Uterus (tissue), 2 donors: ENCODE measurements around the gene EBI3.

ENCODE experiments used
- CTCF ChIP-seq, 4 experiments: fragments of 200-600 bp in 2 of 4; fragments of 450-650 bp in 2 of 4; sonication (generic) in 2 of 4; IDR thresholded peaks; one replicate each; pipeline ENCODE4 v1.5.1; 2016 to 2019; ENCODE audit warnings: antibody characterized with exemption in 4 of 4, mild to moderate bottlenecking in 2 of 4, moderate library complexity in 1 of 4
- POLR2A ChIP-seq, 2 donors: fragments of 450-650 bp; IDR thresholded peaks; one replicate each; pipeline ENCODE4 v1.6.1; 2016; ENCODE audit warnings: antibody characterized with exemption in 2 of 2, mild to moderate bottlenecking in 1 of 2, moderate library complexity in 1 of 2

GRCh38 chr19:4277191-4277696 lies 47.9 kb downstream of the EBI3 start:
- TF ChIP-seq CTCF (IDR thresholded peaks at IDR 0.05) (no peak), POLR2A (IDR thresholded peaks at IDR 0.05) (no peak)
